H7 (cell line): ENCODE results near the gene PPP2R2B. TPM values are rescaled to one million over a fixed set of nuclear protein-coding genes. Genes with fewer than 3 reads are reported as not detected.

Experiments
- DNase-seq: peaks from one replicate; pipeline ENCODE4 v3.0.0; 2012
- H3K27me3 ChIP-seq: 2 replicates; pipeline ENCODE4 v1.6.0; 2011; ENCODE audit warnings: mild to moderate bottlenecking, low read length; ENCODE audit not compliant: control insufficient read depth, insufficient read depth
- H3K36me3 ChIP-seq: replicated peaks from 2 replicates; pipeline ENCODE4 v1.5.1; 2011; ENCODE audit warnings: low read length; ENCODE audit not compliant: control insufficient read depth, insufficient read depth
- H3K4me3 ChIP-seq: 2 replicates; pipeline ENCODE4 v1.5.1; 2011; ENCODE audit warnings: low read depth, mild to moderate bottlenecking, control low read depth, low read length, moderate library complexity; ENCODE audit not compliant: insufficient read depth
- total RNA-seq: library from RNA; depleted of rRNA; stranded (reverse); fragments of >200 nt; shearing (Covaris generic); gene quantifications from 2 replicates; pipeline ENCODE4 v1.2.3, GENCODE V29; 2014

PPP2R2B gene
- total RNA-seq, 1 experiment from 2014 or later = 60.2 TPM

GRCh38 chr5:146827901-146828300 is 50.7 kb downstream of the PPP2R2B start:
- Histone ChIP-seq H3K27me3 (no peaks in the 10 kb centered on the region), H3K4me3 (no peak overlapping the region), H3K36me3 (no peaks in the 10 kb centered on the region)
- no peak for DNase-seq

DNA sequence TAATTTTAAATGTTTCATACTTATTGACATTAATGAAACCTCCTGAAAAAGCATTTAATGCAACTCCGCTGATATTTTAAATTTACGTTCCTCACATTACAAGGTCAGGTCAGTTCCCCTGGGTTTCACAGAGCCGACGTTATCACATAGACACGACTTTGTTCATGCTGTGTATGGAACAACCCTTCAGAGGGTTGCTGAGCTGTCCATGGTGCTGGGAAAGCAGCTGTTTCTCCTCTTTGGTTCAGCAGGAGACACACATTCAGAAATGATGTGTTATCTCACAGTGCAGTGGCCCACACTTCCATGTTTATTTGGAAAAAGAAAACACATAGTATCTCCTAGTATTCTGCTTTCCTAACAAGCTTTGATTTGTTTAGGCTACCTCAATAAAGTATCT is 53.5 kb downstream of the PPP2R2B start:
- DNase-seq = peak; percentile 8
- Histone ChIP-seq H3K36me3 (no peaks in the 10 kb centered on the region), H3K4me3 (no peak overlapping the region), H3K27me3 (no peaks in the 10 kb centered on the region)

DNA sequence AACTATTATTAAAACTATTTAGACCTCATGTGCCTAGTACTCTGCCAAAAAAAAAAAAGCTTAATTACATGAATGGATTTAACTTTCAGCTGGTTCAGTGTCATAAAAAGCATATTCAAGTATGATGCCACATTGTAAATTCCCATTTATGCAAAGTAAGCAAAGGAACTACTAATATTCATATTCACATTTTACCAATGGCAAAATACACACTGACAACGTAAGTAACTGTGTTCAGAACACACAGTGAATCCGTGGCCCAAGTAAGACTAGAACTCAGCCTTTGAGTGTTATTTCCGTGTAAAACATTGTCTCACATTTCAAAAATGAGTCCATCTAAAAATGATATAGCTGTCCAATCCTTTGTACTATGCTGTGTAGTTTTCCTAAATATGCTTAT is 56.8 kb downstream of the PPP2R2B start:
- H3K36me3 ChIP-seq = no peaks in the 10 kb centered on the region

DNA sequence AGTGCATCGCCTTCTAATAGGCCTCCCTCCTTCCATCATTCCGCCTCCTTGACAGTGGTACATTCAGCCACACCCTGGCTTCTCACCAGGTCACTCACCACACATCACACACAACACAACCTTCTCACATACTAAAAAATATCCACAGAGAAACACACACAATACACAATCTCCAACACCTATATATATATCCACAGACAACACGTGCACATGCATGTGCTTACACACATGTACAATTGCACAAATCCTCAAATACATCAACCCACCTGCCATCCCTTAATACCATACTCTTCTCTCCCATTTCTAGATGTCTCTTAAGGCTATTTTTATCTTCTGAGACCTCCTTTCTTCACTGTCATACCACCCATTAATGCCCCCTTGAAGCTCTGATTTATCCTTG is 57.6 kb downstream of the PPP2R2B start:
- H3K27me3 ChIP-seq = no peaks in the 10 kb centered on the region
- no peaks in the 10 kb centered on the region for H3K36me3 ChIP-seq
- no peak for DNase-seq
- H3K4me3 ChIP-seq = no peak overlapping the region

More for the DNA sequence above, 56.8 kb downstream of the PPP2R2B start:
- Histone ChIP-seq H3K4me3 (no peak overlapping the region), H3K27me3 (no peaks in the 10 kb centered on the region)
- DNase-seq = no peak

DNA sequence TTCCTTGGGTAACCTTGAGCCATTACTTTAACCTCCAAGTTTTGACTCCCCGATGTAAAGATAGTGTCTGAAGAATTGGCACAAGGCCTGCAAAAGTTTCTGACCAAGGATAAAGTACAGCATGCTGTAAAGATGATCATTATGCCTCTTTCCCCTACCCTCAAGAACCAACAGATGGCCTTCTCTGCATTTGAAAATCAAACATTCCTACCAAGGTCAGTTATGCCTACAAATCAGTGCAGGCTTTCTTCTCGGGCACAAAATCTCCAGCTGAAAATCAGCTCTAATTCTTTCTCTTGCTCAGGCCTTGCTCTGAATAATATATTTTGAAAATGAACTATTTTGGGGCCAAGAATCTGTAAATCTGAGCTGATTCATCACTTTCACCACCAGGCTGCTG is 59.7 kb downstream of the PPP2R2B start:
- Histone ChIP-seq H3K36me3 (no peaks in the 10 kb centered on the region), H3K4me3 (no peak overlapping the region), H3K27me3 (no peaks in the 10 kb centered on the region)
- no peak for DNase-seq

DNA sequence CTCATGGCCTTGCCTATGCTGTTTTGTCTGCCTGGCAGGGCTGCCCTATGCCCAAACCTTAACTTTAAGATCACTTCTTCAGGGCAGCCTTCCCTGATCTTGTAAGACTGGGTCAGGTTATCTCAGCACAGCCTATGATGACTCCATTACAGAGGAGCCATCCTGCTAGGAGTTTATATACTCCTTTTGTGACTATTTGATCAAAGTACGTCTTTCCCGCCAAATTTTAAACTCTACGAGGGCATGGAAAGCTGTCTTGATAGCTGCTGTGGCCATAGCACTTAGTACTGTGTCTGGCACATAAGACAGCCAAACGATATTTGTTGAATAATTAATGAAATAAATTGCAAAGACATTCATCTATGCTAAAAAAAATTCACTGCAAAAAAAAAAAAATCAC is 60.6 kb downstream of the PPP2R2B start:
- Histone ChIP-seq H3K36me3 (no peaks in the 10 kb centered on the region), H3K4me3 (no peak overlapping the region), H3K27me3 (no peaks in the 10 kb centered on the region)
- no peak for DNase-seq

GRCh38 chr5:146816775-146817387 is 61.7 kb downstream of the PPP2R2B start:
- DNase-seq = peak; percentile 13
- no peaks in the 10 kb centered on the region for H3K27me3 ChIP-seq
- no peak overlapping the region for H3K4me3 ChIP-seq
- no peaks in the 10 kb centered on the region for H3K36me3 ChIP-seq

DNA sequence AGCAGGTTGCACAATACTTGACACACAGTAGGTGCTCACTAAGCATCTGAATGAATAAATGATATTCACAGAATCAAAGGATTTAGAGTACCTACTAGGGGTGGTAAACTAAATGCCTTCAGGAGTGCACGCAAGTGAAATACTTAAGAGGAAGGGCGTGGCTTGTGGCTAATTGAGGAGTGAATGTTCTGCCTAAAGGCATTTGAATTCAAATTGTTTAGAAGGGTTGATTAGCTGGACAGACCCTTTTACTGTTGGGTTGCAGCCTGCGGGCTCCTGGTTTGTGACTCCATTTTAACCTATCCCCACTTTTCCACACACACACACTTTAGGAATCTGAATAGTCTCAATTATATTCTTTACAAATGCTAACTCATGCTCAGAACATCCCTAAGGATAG is 63.1 kb downstream of the PPP2R2B start:
- DNase-seq = no peak
- H3K36me3 ChIP-seq = no peaks in the 10 kb centered on the region
- no peak overlapping the region for H3K4me3 ChIP-seq
- no peaks in the 10 kb centered on the region for H3K27me3 ChIP-seq

DNA sequence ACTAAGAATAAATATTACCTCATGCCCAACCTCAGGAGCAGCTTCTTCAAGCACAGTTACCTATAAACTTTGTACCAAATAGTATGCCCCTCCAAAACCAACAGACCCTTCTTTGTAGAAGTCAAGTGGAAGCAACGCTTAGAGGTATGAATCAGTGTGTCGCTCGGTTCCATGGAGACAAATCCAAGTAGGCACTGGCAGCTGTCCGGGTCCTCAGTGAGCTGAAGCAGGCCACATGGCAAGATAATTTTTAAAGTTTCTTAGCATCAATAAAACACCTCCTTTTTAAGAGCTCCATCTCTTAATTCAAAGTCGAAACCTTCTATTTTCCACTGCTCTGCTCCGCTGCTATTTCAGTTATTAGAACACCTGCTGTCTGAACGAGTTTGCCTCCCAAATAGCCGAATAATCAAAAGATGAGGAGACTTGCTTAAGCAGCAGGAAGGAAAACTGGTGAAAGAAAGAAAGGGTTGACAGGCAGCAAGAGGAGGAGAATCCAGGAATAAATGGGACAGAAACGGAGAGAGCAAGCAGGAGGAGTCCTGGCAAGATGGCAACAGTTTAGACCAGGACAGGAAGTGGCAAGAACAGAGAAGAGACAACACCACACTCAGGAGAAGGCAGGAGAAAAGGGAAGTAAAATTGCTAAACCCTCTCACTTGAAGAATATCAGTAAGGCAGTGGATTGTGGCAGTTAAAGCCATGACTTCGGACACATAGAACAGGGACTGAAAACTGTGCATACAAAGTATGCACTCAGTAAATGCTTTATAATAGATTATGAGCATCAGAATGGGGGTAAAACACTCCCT is 65.0 kb downstream of the PPP2R2B start:
- Histone ChIP-seq H3K4me3 (no peak overlapping the region), H3K27me3 (no peaks in the 10 kb centered on the region), H3K36me3 (no peaks in the 10 kb centered on the region)
- DNase-seq = no peak

DNA sequence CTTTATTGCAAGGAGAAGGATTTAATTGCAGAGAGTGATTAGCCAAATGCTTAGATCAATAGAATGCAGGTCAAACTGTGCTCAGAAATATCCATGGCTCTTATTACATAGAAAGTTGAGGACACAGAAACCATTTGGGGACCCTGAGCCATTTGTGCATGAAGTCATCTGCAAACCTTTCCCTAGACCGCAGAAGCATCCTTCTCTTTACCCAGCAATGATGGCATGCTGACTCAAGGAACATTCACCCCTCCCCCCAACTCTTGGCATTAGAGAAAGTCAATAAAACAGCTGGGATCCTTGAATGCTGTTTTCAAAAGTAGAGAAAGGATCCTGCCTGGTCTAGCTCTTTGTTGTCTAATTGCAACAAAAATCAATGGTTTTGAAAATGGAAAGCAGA is 73.5 kb downstream of the PPP2R2B start:
- no peaks in the 10 kb centered on the region for H3K27me3 ChIP-seq
- no peaks in the 10 kb centered on the region for H3K36me3 ChIP-seq
- DNase-seq = peak; percentile 17
- H3K4me3 ChIP-seq = no peak overlapping the region

DNA sequence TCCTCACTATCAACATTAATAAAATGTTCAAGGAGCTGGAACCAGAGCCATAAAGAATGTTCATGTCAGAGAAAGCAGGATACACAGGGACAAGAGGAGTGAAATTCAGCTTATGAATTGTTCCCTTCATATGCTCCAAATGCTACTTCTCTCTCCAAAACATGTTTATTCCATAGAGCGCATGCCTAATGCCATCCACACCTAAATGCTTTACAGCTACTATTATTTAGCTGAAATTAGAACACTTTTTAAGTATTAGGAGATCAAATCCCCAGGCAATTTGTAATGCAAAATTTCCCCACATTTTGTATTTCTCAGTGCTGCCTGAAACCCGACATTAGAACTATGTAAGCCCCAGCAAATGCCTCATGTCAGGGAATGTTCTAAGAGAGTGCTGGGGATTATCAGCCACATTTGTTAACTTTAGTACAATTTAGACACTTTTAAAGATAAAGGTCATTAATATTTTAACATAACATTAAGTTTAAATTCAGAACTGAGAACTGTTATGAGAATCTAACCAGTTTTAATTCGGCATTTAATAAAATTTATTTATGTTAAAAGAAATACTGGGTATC is 75.5 kb downstream of the PPP2R2B start:
- Histone ChIP-seq H3K36me3 (no peaks in the 10 kb centered on the region), H3K27me3 (no peaks in the 10 kb centered on the region), H3K4me3 (no peak overlapping the region)
- no peak for DNase-seq

GRCh38 chr5:146799671-146800070 is 78.9 kb downstream of the PPP2R2B start:
- no peak for DNase-seq
- Histone ChIP-seq H3K36me3 (no peaks in the 10 kb centered on the region), H3K27me3 (no peaks in the 10 kb centered on the region), H3K4me3 (no peak overlapping the region)

GRCh38 chr5:146799231-146799630 is 79.3 kb downstream of the PPP2R2B start:
- no peak overlapping the region for H3K4me3 ChIP-seq
- H3K36me3 ChIP-seq = no peaks in the 10 kb centered on the region
- no peak for DNase-seq
- H3K27me3 ChIP-seq = no peaks in the 10 kb centered on the region

DNA sequence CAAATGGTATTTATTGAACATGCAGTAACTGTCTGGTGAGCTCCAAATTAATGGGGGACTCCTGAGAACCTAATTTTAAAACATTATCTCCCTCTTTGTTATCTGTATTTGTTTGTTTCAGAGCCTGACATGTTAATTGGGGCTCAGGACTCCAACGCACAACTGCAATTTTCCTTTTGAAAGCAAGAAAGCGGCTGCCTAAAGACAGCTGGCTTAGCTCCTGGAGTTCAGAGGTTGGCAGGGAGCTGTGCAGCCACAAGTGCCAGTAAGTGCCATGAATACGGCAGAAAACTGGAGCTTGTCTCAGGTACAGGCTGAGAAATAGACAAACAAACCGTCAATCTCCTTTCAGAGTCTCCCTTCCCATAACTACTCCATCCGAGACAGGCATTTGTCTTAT is 80.9 kb downstream of the PPP2R2B start:
- H3K36me3 ChIP-seq = no peaks in the 10 kb centered on the region
- no peak for DNase-seq
- H3K4me3 ChIP-seq = no peak overlapping the region
- no peaks in the 10 kb centered on the region for H3K27me3 ChIP-seq

GRCh38 chr5:146796911-146797310 is 81.6 kb downstream of the PPP2R2B start:
- no peaks in the 10 kb centered on the region for H3K36me3 ChIP-seq
- no peak for DNase-seq
- H3K4me3 ChIP-seq = no peak overlapping the region
- H3K27me3 ChIP-seq = no peaks in the 10 kb centered on the region
